Measurements from ENCODE around the gene SSH2.
"Not testable (repeated sequence)": the region's sequence is repeated elsewhere in the genome, so short reads cannot be mapped to it uniquely, and the experiment has no call there.

SSH2 gene

GRCh38 chr17:29833801-29834200, 96.2 kb downstream of the SSH2 start:
- DNase-seq = no peak

GRCh38 chr17:29828676-29829284, 101.2 kb downstream of the SSH2 start:
- no peak for DNase-seq

- DNase-seq = no peak
These were observed 102.8 kb downstream of the SSH2 start for GRCh38 chr17:29827179-29827578.

- DNase-seq = no peak
These were observed 103.8 kb downstream of the SSH2 start for GRCh38 chr17:29826114-29826692.

GRCh38 chr17:29825604-29826003, 104.4 kb downstream of the SSH2 start:
- no peak for DNase-seq

GRCh38 chr17:29821897-29822296, 108.1 kb downstream of the SSH2 start:
- DNase-seq = no peak

- DNase-seq = no peak
These were observed 109.6 kb downstream of the SSH2 start for GRCh38 chr17:29820425-29820824.

GRCh38 chr17:29807520-29808361, 122.3 kb downstream of the SSH2 start:
- DNase-seq = peak; percentile 63

GRCh38 chr17:29802246-29802645, 127.8 kb downstream of the SSH2 start:
- DNase-seq = no peak

GRCh38 chr17:29800457-29800856, 129.6 kb downstream of the SSH2 start:
- no peak for DNase-seq

GRCh38 chr17:29796652-29797051, 133.4 kb downstream of the SSH2 start:
- no peak for DNase-seq

GRCh38 chr17:29793501-29793900, 136.5 kb downstream of the SSH2 start:
- DNase-seq = no peak

- no peak for DNase-seq
These were observed 138.5 kb downstream of the SSH2 start for GRCh38 chr17:29791336-29792080.

- no peak for DNase-seq
These were observed 140.5 kb downstream of the SSH2 start for GRCh38 chr17:29789196-29790170.

- DNase-seq = no peak
These were observed 142.0 kb downstream of the SSH2 start for GRCh38 chr17:29787995-29788394.

- DNase-seq = no peak
These were observed 147.1 kb downstream of the SSH2 start for GRCh38 chr17:29782917-29783316.

- not testable (repeated sequence) for DNase-seq
These were observed 150.2 kb downstream of the SSH2 start for GRCh38 chr17:29779812-29780190.

- DNase-seq = peak; percentile 70
These were observed 150.8 kb downstream of the SSH2 start for GRCh38 chr17:29778956-29779811.

- DNase-seq = no peak
These were observed 152.4 kb downstream of the SSH2 start for GRCh38 chr17:29777663-29778062.

- DNase-seq = no peak
These were observed 154.0 kb downstream of the SSH2 start for GRCh38 chr17:29776026-29776425.

- no peak for DNase-seq
These were observed 157.0 kb downstream of the SSH2 start for GRCh38 chr17:29772981-29773380.
